Measurements from ENCODE around the gene APLN. TPM values are rescaled to one million over a fixed set of nuclear protein-coding genes. Genes with fewer than 3 reads are reported as not detected.

Gene APLN
- total RNA-seq, 1 donor from 2014 or later = 1,492 TPM

DNA sequence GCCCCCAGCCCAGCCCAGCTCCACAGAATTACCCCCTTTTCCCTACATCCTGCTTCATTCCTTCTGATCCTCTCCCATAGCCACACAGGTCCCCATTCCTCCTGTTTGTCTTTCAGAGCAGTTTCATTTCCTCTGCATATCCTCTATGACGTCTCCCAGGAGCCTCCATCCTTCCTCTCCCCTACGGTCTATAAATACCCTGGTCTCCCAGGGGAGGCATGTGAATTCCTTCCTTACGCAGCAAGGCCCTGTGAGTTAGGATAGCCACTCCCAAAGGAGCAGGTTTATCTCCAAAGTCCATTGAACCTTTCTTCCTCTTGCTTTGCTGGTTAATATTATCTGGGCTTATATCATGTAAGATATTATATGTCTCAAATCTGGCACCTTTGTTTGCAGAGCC, 8.4 kb upstream of the APLN start:
- no peak for DNase-seq (ENCODE audit: extremely low read depth, low read depth, low spot score)

DNA sequence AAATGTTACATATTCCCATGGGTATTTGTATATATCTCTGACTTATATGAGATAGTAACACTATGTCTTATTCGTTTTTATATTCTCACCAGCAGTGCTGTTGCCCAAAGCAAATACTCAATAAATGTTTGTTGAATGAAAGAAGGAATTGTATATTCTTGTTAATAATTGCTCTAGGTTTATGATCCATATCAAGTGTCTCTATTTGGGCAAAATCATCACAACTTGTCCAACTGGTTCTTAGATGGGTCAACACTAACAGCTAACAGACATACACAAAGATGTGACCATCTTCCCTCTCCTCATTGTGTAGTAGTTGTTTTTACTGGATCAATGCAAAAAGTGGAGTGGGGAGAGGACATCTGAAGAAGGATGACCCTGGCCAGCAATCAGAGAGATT, 6.6 kb upstream of the APLN start:
- DNase-seq (ENCODE audit: extremely low read depth, low read depth, low spot score) = no peak

DNA sequence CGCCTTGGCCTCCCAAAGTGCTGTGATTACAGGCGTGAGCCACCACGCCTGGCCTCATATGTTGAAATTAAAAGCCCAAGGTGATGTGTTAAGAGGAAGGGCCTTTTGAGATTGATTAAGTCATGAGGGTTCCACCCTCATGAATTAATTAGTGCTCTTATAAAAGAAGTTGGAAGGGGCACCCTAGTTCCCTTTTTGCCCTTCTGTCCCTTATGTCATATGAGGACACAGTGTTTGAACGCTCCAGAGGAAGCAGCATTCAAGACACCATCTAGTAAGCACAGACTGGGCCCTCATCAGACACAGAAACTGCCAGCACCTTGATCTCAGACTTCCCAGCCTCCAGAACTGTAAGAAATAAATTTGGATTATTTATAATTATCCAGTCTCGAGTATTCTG, 5.1 kb upstream of the APLN start:
- DNase-seq (ENCODE audit: extremely low read depth, low read depth, low spot score) = no peak

GRCh38 chrX:129659141-129659540, 4.4 kb upstream of the APLN start:
- DNase-seq (ENCODE audit: extremely low read depth, low read depth, low spot score) = no peak

- no peak for DNase-seq (ENCODE audit: extremely low read depth, low read depth, low spot score)
These were observed 3.7 kb upstream of the APLN start for GRCh38 chrX:129658429-129658828.

DNA sequence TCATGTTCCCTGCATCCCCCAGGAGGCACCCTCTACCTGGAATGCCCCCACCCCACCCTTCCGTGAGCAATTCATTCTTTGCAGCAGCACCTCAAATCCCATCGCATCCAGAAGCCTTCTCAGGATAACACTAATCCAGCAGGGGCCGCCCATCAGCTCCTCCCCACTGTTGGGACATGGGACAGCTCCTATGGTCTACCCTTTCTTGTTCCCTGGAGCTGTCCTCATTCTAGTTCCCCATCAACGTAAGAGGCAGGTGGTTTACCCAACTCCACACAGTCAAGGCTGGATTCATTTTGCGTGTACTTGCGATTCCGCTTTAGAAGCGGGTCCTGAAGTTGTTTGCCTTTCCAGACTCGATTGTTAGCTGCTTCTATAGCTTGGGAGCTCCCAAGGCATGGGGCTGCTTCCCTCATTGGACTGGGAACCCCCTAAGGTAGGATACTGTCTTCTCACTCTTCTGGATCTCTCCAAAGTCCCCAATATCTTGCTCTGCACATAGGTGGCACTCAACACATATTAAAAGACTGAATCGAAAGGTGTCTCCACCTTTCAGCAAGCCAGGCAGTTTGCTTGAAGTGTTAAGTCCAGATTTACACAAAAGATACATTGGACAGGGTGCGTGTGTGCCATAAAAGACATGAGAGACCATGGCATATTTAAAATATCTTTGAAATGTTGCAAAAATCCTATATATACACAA, 942 bp upstream of the APLN start:
- DNase-seq (ENCODE audit: extremely low read depth, low read depth, low spot score) = no peak

DNA sequence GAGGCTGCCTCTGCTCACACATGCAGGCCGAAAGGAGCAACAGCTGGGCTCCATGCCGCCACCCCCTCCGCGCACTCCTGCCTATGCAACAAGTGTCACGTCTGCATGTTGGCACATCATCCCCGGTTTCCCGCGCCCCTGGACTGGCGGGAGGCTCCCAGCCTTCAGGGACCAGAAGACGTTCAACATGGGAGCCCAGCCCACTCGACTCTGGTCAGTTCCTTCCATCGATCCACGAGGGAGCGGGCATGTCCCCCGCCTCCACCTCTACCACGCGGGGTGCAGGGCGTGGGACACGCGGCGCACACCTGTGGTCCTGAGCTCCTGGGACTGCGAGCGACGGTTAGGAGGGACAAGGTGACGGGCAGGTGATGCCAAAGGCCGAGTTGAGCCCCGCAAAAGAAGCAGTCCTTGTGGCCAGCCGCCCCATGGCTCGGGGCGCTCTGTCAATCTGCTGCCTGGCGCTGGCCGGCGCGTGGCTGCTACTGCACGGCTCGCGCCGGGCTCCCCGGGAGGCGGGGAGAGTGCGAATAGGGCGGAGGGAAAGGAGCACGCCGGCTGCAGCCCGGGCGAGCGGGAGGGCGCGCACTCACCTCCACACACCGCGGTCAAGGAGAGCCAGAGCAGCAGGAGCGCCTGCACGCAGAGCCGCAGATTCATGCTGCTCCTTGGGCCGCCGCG, 645 bp downstream of the APLN start:
- no peak for DNase-seq (ENCODE audit: extremely low read depth, low read depth, low spot score)

GRCh38 chrX:129653181-129653970, 1.4 kb downstream of the APLN start:
- DNase-seq (ENCODE audit: extremely low read depth, low read depth, low spot score) = no peak

DNA sequence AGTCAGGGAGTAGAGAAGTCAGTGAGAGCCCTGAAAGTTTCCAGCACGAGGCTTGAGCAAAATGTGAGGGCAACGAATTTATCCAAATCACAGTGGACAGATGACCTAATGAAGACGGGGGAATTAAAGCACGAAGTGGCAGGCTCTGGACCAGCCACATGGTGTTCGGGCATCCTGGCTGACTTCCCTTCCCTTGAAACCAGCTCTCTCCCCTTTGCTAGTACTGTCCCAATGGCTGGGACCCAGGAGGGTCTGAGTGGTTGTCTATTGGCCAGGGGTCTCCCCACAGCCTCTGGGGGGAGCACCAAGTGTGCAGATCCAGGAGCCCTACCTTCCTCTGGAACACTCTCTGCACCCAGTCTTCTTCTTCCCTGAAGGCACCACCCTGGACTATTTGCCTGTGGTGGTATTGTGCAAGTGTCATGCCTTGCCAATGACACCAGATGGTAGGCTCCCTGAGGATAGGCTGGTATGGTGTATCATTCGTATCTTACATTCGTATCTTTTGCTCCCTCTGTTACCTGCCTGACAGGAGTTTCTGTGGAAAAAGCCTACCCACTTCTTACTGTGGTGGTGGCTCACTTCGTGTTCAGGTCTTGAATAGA, 2.1 kb downstream of the APLN start:
- DNase-seq (ENCODE audit: extremely low read depth, low read depth, low spot score) = no peak

DNA sequence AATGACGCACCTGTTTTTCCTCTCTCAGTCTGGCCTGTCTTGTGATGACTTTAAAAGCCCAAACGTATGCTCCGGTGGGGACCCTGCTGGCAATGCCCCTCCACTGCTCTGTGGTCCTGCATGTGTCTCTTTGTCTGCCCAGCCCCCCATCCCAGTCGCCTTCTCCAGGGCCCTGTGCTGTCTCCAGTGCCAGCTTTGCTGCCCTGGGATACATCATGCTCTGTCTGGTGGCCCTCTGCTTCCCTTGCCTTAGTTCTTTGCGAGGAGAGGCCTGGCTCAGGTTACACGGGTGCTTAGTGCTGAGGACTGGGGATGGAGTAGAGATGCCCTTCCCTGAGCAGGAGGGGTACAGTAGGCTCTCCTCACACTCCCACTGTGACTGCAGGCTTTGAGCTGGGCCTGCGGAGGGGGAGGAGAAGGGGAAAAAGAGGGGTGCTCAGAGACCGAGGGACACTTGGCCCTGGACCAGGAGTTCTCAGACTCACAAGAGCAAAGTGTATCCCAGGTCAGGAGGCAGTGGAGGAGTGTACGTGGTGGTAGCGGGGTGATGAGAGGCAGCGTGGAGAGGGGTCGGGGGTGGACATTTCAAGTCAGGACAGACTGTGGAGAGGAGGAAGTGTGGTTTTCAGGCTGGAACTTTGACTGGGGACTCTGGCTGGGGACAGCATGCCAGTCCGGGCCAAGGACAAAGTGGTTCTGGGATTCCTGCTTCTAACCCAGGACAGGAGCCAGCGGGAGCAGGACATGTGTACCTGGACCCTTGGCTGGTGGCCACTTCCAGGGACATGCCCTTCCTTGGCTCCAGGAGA, 2.8 kb downstream of the APLN start:
- DNase-seq (ENCODE audit: extremely low read depth, low read depth, low spot score) = no peak

GRCh38 chrX:129650821-129651510, 3.8 kb downstream of the APLN start:
- no peak for DNase-seq (ENCODE audit: extremely low read depth, low read depth, low spot score)

- no peak for DNase-seq (ENCODE audit: extremely low read depth, low read depth, low spot score)
These were observed 4.5 kb downstream of the APLN start for GRCh38 chrX:129650183-129650689.

GRCh38 chrX:129649268-129650182, 5.2 kb downstream of the APLN start:
- no peak for DNase-seq (ENCODE audit: extremely low read depth, low read depth, low spot score)

- no peak for DNase-seq (ENCODE audit: extremely low read depth, low read depth, low spot score)
These were observed 6.1 kb downstream of the APLN start for GRCh38 chrX:129648514-129649267.

DNA sequence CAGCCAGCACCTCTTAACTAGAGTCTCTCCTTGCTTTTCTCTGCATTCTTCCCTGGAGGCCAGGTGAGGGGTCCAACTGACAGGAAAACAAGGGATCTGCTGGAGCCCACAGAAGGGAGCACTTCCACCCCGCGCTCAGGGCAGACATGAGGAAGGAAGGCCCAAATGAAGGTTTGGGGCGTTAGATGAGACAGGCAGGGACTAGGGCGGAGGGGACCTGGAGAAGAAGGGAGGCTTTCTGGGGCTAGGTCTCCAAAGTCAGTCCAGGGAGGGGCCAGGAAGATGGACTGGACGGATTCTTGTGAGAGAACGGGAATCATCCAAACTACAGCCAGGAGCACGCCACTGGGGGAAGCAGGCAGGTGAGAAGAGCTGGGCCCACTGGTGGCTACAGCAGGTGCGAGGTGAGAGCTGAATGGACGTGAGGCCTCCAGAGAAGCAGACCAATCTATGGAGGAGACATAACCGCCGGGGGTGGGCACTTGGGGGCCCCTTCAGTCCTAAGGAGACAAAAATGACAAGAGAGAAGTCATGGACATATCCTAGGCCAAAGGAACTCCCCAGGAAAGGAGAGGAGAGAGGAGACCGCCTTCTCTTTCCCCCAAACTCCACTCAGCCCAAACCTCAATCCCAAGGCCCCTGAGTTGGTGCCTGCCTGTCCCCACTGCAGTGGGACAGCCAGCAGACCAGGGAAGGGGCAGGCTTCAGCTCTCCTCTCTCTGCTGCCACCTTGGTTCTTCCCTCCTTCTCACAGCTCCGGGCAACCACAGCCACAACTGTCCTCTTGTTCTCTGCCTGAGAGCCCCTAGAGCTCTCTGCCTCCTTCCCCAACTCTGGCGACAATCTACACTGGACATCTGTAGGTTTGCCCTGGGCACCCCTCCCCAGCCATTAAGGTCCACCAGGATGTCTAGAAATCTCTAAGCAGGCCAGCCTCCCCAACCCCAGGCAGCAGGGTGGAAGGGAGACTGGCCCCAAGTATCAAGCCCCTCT, 7.0 kb downstream of the APLN start:
- DNase-seq (ENCODE audit: extremely low read depth, low read depth, low spot score) = no peak

DNA sequence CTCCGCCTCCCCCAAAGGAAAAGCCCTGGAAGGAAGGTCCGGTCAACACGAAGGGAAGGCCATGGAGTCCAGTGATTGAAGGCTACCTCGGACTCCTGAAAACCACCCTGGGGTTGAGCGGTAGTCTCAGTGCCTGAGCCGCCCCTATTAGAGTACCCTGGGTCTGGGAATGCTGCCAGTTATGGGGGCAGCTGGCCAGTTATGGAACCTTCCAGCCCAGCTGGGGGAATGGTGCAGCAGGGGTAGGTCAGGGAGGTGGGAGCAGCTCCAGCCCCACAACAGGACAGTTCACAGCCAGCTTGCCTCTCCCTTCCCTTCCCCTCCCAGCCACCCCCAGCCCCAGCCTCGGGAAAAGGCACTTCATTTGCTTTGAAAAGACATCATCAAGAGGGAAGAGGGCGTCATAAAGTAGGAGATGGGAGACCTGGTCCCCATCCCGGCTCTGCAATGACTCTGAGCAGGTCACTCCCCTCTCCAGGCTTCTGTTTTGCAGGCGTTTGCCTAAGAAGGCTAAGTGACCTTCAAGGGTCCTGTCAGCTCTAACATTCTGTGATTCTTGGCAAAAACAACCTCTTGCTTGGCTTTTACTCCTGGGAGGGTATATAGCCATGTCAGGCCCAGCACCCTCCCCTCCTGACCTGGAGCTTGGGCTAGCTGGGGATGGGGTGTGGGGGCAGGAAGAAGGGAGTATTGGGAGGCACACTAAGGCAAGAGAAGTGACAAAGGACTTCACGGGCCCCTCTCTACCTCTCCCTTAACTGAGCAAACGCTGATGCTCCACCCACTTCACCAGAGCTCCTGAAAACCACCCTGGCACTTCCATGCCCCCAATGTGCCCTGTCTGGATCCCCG, 8.0 kb downstream of the APLN start:
- no peak for DNase-seq (ENCODE audit: extremely low read depth, low read depth, low spot score)
